ENCODE results near the gene ARHGEF10L.
A peak's percentile ranks its signal among the peaks of the same experiment; 100 is the strongest.

GRCh38 chr1:17507915-17508314 lies 31.6 kb upstream of the ARHGEF10L start:
- TF ChIP-seq CTCF (optimal IDR thresholded peaks at IDR 0.05 in 1 of 3, IDR thresholded peaks at IDR 0.05 in 1 of 3, conservative IDR thresholded peaks at IDR 0.05 in 1 of 3; ENCODE audit: extremely low read depth in 1 of 3, insufficient read depth in 2 of 3, low read length in 3 of 3) (peak; percentile 30 to 47 (median 36)), EZH2 (IDR thresholded peaks at IDR 0.05; ENCODE audit: low read length) (no peak)

All from keratinocyte (primary cell).